ENCODE results near the gene TOR1B.
"Not testable (repeated sequence)": the region's sequence is repeated elsewhere in the genome, so short reads cannot be mapped to it uniquely, and the experiment has no call there.

TOR1B gene, protein sequence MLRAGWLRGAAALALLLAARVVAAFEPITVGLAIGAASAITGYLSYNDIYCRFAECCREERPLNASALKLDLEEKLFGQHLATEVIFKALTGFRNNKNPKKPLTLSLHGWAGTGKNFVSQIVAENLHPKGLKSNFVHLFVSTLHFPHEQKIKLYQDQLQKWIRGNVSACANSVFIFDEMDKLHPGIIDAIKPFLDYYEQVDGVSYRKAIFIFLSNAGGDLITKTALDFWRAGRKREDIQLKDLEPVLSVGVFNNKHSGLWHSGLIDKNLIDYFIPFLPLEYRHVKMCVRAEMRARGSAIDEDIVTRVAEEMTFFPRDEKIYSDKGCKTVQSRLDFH

DNA sequence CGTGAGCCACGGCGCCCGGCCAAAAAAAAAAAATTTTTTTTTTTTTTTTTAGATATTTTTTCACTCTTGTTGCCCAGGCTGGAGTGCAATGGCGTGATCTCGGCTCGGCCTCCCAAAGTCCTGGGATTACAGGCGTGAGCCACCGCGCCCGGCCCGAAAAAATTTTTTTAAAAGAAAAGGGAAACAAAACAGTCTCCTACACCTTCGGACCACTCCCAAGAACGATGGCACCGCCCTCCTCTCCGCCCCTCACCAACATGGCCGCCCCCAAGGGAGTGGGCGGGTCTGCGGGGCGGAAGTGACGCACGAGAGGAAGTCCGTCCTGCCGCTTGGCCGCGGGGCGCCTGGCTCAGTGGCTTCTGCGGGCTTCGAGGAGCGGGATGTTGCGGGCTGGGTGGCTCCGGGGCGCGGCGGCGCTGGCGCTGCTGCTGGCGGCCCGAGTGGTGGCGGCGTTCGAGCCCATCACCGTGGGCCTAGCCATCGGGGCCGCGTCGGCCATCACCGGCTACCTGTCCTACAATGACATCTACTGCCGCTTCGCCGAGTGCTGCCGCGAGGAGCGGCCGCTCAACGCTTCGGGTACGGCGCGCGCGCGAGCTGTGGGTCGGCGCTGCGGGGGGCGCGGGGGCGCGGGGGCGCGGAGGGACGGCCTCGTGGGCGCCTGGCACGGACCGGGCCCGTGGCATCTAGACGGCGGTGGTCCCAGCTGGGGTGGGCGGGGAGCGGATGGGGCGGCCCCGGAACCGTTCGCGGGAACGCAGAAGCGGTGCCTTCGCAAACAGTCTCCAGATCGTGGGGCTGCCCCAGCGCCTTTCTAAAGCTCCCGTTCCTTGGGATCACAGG lies at the start of gene TOR1B:
TSS of gene TOR1B (plus strand) at position 352 of the 843 bp plus-strand sequence. CDS start at position 381, 29 bp downstream.
- no peak for FAIRE-seq

DNA sequence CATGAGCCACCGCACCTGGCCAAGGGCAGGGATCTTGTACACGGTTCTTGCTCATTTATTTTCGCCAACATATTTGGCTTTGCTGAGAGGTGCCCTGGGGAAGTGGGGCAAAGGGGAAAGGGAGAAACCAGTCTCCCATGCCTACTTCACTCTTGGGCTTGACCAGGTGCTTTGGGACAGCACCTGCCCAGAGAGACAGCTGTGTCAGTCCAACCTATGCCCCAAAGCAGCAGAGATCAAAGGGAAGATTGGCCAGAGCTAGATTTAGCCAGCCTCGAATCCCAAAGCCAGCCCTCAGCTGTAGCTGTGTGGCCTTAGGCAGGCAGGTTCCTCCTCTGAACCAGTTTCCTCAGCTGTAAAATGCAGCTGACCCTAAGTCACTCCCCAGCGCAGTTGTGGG lies 47.8 kb upstream of the TOR1B start:
- FAIRE-seq: no peak

DNA sequence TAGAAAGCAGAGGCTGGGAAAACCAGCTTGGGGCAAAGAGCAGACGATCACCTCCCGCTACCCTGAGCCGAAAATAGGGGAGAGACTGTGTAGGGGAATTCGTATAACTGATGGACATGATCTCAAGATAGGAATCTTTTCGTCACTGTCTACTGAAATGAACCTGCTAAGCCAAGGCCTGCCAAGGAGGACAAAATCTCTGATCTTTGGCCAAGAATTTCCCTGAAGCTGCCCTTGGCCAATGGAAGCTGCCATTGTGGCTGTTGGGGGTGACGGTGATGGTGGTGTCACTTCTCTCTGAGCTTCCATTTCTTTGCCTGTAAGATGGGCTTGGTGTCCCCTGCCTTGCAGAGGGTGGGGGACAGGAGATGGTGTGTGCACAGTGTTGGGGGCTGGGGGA lies 46.8 kb upstream of the TOR1B start:
- FAIRE-seq: no peak

DNA sequence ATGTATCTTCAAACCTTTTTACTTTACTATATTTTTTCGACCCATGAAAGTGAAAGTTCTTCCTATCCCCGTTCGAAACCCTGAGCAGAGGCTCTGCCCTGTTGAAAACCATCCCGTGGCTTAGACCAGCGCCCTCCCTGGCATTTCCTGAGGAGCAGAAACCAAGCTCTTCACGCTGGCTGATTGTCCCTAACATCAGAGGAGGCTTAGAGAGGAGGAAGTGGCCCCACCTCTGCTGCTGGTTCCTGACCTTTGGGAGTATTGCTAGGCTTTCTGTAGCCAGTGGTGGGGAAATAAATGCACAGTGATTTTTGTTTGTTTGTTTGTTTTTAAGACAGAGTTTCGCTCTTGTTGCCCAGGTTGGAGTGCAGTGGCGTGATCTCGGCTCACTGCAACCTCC lies 45.9 kb upstream of the TOR1B start:
- no peak for FAIRE-seq

DNA sequence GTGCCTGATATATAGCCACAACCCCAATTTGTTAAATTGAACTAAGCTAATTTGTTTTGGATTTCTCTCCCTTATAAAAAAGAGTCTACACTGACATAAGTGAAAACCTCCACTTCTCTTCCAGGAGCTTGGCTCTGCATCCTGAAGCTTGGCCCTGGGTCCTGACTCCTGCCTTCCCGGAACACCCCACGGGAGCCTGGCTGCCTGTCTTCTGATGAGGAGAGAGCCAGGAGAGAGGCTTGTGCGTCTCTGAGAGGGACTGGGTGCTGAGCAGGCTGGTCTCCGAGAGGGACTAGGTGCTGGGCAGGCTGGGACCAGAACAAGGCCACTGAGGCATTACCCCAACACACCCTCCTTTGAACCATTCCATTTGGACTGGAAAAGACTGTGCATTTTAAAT lies 43.7 kb upstream of the TOR1B start:
- FAIRE-seq: no peak

DNA sequence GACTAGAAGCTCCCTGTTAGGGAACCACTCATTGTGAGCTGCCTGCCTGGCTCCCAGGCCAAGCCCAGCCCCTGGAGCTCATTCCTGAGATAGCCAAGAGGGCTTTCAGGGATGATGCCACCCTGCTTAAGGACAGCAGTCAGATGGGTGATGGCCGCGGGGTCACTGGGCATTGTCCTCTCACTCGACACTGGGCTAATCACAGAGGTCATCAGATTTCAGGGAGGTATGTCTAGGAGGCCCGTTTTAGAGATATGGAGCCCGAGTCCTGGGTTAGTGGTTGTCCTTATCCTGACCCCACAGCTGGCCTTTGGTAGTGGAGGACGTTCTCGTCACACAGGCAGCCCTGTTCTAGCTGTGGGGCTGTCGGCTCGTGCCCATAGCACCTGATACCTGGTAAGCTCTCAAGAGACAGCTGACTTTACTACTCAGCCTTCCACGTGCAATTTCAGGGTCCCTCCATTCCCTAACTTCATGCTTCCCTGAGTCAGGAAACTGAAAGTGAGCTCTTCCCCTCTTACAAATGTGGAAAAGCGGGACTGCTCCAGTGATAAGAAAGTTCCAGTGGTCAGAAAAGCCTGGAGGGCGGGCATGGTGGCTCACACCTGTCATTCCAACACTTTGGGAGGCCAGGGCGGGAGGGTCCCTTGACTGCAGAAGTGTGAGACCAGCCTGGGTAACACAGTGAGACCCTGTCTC lies 43.0 kb upstream of the TOR1B start:
- no peak for FAIRE-seq

DNA sequence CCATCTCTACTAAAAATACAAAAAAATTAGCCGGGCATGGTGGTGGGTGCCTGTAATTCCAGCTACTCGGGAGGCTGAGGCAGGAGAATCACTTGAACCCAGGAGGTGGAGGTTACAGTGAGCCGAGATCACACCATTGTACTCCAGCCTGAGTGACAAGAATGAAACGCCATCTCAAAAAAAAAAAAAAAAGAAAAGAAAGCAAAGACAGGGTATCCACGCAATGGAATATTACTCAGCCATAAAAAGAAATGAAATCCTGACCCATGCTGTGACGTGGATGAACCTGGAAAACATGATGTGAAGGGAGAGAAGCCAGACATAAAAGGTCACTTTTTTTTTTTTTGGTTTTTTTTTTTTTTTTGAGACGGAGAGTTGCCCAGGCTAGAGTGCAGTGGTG lies 42.2 kb upstream of the TOR1B start:
- FAIRE-seq: not testable (repeated sequence)

DNA sequence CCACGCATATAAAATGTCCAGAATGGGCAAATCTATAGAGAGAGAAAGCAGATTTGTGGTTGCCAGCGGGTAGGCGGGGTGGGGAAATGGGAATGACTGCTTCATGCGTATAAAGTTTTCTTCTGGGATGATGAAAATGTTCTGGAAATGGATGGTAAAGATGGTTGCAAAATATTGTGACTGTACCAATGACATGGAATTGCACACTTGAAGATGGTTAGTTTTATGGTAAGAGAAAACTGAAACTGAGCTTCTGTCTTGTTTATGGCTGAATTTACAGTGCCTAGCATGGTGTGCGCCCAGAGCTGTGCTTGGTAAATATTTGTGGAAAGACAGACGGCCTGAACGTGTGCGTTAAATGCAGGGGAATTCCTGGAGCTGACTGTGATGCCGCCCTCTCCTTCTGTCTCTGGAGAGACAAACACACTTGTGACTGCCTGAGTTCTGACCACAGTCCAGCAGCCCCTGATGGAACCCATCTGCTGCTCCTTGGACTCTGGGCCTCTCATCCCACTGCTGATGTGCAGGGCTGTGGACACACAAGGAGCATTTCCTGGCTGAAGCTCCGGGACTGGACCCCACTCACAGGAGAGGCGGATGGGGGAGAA lies 41.6 kb upstream of the TOR1B start:
- no peak for FAIRE-seq

DNA sequence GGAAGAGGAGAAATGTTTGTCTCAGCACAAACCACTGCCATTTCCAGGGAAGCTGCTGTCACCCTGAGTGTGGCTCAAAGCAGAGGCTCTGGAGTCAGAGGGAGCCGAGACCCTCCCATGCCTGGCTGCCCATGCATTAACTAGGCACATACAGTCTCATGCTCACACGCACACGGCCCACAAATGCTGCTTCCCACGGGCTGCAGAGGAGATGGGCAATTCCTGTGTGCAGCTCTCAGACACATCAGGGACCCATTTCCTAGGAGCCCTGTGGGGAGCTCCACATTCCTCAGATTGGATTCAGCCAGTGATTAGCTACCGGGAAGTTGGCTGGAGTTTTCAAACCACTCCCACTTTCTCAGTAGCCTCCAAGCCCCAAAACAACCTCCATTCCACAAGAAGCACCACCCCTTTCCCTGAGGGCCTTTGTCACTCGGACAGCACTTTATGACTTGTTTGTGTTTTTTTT lies 41.0 kb upstream of the TOR1B start:
- no peak for FAIRE-seq

DNA sequence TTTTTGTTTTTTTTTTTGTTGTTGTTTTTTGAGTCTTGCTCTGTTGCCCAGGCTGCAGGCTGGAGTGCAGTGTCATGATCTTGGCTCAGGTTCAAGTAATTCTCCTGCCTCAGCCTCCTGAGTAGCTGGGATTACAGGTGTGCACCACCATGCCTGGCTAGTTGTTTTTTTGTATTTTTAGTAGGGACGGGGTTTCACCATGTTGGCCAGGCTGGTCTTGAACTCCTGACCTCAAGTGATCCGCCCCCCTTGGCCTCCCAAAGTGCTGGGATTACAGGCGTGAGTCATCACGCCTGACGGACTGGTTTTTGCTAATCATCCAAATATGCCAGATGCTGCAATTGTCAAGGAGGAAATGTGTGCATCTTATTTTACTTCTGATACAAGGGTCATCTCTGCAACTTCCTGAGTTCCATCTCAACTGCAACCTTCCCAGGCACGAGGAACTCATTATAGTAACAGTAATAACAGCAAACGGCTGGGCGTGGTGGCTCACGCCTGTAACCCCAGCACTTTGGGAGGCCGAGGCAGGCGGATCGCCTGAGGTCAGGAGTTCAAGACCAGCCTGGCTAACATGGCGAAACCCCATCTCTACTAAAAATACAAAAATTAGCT lies 40.5 kb upstream of the TOR1B start:
- not testable (repeated sequence) for FAIRE-seq

DNA sequence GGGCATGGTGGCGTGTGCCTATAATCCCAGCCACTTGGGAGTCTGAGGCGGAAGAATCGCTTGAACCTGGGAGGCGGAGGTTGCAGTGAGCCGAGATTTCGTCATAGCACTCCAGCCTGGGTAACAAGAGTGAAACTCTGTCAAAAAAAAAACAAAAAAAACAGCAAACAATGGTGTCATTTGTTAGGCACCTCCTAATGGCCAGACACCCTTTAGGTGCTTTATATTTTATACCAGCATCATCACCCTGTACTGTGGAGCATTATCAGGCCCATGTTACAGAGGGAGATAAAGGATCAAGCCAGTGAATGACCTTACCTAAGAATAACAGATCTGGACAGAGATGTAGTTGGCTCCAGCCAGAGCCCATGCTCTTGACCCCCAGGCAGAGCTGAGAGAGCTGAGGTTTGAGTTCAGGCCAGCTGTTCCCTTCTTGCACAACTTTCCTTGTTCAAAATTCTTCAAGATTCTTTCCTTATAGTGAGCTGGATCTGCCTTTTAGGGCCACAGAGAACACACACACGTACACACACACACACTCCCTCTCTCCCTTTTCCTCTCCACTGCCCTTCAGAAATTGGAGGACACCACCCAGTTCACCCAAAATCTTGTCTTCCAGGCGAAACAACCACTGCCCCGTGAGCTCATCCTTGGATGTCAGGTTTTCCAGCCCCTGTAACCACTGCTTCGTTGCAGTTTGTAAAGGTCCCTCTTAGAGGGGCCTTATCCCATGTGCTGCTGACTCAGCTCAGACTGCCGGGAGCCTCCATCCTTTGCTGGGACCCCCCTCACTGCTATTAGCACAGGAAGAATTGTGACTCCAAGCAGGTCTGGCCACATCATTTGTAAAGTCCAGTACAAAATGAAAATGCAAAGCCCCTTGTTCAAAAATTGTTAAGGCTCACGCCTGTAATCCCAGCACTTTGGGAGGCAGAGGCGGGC lies 39.7 kb upstream of the TOR1B start:
- FAIRE-seq: no peak

DNA sequence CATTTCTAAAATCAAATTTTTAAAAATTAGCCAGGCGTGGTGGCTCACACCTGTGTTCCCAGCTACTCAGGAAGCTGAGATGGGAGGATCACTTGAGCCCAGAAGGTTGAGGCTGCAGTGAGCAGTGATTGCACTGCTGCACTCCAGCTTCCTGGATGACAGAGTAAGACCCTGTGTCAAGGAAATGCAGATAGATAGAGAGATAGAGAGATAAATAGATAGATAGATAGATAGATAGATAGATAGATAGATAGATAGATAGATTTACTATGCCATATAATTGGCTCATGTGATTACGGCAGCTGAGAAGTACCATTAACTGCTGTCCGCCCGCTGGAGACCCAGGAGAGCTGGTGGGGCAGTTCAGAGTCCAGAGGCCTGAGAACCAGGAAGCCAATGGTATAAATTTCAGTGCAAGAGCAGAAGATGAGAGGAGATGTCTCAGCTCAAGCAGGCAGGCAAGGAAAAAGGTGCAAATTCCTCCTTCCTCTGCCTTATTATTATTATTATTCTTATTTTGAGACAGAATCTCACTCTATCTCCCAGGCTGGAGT lies 37.1 kb upstream of the TOR1B start:
- FAIRE-seq: no peak

DNA sequence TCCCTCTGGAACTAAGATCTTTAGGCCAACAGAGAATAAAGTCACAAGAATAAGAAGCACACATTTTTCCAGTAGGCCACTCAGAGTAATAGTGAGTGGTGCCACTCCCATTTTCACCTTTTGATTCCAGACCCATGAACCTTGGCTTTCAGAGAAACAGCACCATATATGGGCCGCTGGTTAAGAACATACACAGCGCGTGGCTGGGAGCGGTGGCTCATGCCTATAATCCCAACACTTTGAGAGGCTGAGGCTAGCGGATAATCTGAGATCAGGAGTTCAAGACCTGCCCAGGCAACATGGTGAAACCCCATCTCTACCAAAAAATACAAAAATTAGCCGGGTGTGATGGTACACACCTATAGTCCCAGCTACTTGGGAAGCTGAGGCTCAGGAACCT lies 34.5 kb upstream of the TOR1B start:
- FAIRE-seq: no peak

DNA sequence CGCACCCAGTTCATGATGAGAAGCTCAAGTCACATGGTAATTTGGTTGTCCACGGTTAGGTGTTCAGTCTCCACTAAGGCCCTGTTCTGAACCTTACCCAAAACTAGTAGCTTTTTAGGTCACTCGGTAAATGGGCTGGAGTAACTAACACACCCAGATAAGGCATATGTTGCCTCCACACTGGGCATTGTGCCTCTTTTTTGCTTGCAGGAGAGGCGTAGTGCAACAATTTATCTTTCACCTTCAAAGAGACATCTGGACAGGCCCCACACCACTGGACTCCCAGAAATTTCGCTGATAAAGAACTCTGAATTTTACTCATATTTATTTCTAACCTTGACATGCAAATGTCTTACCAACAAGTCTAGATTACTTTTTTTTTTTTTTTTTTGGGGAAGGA lies 33.3 kb upstream of the TOR1B start:
- no peak for FAIRE-seq

DNA sequence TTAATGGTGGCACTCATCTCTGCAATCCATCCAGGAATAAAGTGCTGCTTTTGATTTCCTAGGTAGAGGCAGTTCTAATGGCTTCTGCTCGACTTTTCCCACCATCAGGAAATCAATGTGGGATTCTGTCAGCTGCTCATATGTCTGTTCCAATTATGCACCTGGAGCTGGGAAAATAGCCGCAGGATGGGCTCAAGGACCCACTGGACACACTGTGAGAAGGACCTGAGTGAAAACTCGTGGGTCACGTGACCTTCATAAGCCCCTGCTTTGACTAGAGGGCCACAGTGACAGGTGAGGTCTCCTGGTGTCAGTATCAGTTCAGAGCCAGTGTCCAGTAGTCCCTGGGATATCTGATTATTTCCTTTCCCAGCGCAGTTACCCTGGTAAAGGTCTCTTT lies 32.2 kb upstream of the TOR1B start:
- FAIRE-seq: no peak

DNA sequence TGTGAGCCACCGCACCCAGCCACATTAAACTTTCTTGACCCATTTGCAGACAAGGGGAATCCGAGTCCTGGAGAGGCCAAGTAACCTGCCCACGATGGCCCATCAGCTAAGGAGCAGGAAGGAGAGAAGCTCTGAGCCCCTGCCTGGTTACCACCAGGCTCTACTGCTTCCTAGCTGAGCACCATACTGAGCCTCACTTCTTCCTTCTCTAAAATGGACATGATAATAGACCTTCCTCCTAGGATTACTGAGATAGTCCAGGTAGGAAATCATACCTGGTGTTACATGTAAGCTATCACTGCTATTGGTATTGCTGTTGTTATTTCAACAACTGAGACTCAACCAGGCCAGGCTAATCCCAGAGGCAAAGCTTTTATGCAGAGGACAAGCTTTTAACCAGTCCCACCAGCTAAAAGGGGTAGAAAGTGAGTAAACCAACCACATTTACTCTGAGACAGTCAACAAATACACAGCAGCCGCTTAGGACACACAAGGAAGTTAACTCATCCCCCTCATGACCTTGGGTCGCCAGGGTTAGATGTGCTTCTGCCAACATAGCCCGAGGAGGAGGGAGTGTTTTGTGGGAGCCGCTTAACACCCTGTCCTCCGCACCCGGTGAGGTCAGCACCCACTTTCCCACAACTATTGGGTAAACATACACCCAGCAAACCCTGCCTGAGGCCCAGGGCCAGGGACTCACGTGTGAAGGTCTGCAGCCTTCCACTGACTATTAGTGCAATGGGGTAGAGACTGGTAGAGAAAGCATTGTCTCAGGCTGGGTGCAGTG lies 29.5 kb upstream of the TOR1B start:
- FAIRE-seq: no peak

DNA sequence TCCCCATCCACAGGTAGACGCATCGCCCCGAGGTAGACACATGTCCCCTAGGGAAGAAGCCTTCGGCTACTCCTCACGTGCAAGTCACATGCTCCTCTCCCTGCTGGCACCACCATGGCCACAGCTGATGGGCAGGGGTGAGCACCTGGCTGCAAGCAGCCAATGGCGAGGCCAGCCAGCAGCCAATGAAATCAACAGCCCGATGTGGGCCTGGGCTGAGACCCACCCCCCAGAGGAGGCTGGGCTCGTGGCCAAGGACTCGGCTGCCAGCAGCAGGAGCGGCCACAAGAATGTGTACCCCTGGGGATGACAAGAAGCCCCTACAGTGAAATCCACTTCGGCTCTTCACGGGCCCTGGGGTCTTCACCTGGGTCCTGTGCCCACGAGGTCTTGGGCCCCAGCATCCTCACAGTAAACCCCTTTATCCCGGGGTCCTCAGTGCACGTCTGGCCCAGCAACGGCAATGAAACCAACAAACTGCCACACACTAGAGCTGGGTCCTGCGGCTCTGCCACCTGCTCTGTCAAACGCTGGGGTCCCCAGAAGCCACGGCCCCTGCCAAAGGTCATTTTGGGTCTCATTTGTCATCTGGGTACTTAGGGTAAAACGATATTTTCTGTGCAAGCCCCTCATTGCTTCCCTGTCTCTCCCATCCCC lies 28.1 kb upstream of the TOR1B start:
- no peak for FAIRE-seq

DNA sequence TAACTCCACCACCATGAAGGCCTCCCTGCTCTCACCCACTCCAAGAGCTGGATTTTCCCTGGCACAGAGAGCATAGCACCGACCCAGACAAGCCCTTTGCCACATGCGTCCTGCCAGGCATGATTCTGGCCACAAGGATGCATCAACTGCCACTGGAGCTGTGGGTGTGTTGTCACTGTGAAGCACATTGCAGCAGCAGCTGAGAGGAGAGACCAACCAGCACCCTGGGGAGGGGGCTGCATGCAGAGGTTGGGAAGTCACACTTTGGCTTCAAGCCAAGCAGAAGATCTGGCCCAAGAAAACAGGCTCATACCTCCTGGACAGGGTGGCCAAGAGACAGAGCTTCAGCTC lies 27.6 kb upstream of the TOR1B start:
- FAIRE-seq: no peak

DNA sequence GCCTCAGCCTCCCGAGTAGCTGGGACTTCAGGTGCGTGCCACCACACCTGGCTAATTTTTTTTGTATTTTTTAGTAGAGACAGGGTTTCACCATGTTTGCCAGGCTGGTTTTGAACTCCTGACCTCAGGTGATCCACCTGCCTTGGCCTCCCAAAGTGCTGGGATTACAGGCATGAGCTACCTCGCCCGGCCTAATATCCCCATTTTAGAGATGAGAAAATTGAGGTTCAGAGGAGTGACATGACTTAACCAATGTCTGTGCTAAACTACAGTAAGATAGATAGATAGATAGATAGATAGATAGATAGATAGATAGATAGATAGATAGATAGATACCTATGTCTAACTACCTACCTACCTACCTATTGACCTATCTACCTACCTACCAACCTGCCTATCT lies 26.9 kb upstream of the TOR1B start:
- not testable (repeated sequence) for FAIRE-seq

DNA sequence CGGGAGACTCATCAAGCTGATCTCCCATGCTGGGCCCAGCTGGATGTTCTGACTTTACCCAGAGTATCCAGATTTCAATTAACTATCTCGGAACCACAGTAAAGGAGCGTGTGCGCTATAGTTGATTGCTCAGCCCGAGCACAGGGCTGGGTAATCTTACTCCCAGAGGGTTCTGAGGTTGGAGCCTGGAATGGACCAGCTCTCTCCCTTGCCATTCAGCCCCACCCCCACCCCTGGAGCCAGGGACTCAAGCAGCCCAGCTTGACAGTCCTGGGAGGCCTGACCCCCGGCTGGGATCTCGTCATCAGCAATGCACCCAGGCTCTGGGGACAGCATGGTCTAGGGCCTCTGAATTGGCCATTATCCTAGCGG lies 26.4 kb upstream of the TOR1B start:
- FAIRE-seq: no peak
